Hematopoietic multipotent progenitor cell treated with erythropoietin and hydrocortisone succinate and interleukin-3 and kit ligand, for 8 days (in vitro differentiated cells): Measurements from ENCODE around the gene EIF6.
"Not testable (repeated sequence)": the region's sequence is repeated elsewhere in the genome, so short reads cannot be mapped to it uniquely, and the experiment has no call there.

Experiments used
- DNase-seq: peaks from one replicate; pipeline ENCODE4 v3.0.0-alpha.2; 2015

Gene EIF6

DNA sequence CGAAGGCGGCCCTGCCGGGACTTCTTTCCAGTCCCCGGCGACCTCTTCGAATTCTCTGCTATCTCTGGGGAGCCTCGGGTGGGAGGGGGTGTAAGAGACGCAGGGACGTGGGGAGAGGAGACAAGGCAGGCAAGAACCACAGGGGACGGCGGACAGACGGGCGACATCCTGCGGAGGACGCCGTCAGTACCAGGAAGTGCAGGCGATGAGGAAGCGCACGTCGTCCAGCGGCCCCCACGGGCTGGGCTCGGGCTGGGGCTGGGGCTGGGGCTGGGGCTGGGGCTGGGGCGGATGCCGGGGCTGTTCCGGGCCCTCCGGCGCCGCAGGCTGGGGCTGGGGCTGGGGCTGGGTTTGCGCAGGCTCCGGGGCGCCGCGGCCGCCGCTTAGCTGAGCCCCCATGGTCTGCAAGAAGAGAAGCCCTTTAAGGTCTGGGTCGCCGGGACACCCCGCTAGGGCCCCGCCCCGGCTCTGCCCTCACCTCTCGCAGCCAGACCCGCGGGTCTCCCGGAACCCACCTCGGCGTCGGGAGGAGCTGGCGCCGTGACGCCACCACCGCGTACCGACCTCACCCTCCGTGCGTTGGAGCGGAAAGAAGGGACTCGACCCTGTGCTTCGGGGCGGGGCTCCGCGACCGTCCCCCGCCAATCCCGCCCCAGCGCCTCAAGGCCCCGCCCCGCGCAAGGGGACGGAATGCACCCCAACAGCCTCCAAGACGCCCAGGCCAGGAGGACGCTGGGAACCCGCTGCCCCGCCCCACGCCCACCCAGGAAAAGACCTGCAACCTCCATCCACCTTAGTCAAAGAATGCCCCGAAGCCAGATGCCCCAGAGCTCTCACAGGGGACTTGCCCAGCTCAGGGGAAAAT is 6.8 kb downstream of the EIF6 start, which contains the start of gene MMP24OS:
Gene MMP24OS (minus strand): TSS at position 592 of the 865 bp plus-strand sequence. CDS start 193 bp downstream, at position 399.
- peak; percentile 92 for DNase-seq

DNA sequence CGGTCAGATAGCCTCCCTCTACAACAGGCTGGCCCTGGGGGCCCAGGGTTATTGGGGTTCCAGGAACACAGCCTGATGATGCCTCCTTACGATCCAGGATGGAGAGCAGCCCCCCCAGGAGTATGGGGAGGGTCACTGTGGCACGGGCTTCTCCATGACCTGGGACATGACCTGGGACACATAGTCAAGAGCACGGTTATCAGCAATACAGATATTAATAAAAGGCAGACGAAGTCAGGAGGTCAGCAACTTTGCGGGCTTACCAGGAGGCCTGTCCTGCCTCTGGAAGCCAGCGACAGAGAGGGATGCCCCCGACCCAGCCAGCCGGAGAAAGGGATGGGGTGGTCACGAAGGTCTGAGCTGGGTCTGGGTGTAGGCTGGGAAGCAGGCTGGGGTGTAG is 7.4 kb downstream of the EIF6 start:
- no peak for DNase-seq

DNA sequence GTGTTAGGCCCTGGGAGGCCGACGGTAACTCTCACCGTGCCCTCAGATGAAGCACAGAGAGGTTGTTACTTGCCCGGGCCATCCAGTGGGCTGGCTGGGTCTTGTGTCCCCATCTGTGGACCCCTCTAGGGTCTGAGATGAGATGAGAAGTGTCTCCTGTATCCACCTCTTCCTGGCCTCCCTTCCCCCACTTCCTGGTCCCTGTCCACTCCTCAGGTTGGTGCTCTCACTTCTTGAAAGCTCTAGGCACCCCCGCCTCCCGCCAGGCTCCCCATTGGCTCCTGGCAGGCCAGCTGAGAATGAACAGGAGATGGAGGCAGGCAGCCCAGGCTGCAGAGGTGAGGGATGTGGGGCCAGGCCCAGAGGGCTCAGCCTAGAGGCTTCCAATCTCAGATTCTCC is 8.2 kb downstream of the EIF6 start:
- DNase-seq, result no peak

- no peak for DNase-seq
Measured at GRCh38 chr20:35275741-35276251, 8.8 kb downstream of the EIF6 start.

DNA sequence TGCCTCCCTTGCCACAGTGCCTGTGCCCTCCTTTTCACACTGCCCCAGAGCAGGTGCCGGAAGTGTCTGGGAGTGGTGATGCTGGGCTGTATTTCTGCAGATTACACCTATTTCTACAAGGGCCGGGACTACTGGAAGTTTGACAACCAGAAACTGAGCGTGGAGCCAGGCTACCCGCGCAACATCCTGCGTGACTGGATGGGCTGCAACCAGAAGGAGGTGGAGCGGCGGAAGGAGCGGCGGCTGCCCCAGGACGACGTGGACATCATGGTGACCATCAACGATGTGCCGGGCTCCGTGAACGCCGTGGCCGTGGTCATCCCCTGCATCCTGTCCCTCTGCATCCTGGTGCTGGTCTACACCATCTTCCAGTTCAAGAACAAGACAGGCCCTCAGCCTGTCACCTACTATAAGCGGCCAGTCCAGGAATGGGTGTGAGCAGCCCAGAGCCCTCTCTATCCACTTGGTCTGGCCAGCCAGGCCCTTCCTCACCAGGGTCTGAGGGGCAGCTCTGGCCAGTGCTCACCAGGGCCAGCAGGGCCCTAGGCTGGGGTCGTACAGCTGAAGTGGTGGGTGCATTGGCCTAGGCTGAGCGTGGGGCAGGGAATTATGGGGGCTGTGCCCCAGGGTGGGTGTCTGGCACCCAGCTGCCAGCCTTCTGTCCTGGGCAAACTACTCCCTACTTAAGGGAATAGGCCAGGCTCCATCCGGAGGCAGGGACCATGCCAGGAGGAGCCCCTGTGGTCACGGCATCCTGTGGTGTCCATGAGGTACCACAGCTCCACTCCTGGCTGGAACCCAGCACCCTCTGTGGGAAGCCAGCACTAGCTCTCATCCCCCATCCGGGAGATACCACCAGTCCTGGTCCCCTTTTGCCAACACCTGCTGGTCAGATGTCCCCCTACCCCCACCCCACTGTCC is 10.1 kb downstream of the EIF6 start:
- no peak for DNase-seq

DNA sequence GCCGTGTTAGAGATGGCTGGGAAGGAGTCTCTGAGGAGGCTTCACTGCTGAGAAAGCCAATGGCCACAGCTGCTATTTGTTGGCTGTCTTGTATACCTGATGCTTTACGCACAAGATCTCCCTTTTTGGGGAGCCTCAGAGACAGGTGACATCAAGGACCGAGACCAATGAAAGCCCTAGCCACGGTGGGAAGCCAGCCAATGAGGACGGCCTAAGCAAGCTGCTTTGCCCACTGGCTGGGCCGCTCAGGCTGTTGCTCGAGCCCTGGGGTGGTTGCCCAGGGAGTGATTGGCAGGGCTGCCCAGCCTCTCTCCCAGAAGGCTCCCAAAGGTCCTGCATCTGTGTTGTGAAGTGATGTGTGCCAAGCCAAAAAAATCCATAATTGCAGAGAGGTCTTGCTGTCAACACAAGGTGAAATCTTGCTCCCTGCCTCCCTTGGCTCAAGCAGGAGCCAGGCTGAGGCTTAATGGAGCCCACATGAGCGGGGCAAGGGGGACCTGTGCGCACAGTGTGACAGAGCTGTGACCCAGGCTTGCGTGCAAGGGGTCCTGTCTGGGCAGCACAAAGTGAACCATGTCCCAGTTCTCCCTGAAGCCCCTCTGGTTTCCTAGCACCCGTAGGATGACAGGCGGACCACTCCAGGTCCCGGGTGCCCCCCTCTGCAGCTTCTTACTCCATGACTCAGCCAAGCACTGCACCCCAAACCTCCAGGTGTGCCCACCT is 11.0 kb downstream of the EIF6 start:
- DNase-seq, result no peak

- DNase-seq, result no peak
Measured at GRCh38 chr20:35271904-35272303, 12.7 kb downstream of the EIF6 start.

DNA sequence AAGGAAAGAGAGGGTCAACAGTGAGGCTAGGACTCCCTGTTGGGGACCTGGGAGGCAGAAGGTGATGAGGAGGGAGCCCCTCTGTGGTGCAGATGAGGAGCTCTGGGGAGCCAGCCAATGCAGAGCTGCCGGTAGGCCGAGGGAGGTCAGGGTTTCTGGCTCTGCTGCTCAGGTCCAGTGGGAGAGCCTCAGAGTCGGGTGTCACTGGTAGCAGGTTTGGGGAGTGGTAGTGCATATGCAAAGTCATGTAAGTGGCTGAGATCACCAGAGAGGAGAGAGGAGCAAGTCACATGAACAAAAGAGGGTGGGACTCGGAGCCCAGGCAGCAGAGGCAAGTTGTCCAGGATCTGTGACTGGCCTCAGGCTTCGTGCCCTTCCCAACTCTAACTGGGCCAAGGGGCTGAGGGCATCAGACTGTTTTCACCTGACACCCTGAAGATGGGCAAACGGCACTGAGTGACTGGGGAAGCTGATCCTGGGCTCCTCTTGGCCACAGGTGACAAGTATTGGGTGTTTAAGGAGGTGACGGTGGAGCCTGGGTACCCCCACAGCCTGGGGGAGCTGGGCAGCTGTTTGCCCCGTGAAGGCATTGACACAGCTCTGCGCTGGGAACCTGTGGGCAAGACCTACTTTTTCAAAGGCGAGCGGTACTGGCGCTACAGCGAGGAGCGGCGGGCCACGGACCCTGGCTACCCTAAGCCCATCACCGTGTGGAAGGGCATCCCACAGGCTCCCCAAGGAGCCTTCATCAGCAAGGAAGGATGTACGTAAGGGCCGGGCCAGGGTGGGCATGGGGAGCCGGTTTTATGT is 13.3 kb downstream of the EIF6 start:
- DNase-seq, result no peak

DNA sequence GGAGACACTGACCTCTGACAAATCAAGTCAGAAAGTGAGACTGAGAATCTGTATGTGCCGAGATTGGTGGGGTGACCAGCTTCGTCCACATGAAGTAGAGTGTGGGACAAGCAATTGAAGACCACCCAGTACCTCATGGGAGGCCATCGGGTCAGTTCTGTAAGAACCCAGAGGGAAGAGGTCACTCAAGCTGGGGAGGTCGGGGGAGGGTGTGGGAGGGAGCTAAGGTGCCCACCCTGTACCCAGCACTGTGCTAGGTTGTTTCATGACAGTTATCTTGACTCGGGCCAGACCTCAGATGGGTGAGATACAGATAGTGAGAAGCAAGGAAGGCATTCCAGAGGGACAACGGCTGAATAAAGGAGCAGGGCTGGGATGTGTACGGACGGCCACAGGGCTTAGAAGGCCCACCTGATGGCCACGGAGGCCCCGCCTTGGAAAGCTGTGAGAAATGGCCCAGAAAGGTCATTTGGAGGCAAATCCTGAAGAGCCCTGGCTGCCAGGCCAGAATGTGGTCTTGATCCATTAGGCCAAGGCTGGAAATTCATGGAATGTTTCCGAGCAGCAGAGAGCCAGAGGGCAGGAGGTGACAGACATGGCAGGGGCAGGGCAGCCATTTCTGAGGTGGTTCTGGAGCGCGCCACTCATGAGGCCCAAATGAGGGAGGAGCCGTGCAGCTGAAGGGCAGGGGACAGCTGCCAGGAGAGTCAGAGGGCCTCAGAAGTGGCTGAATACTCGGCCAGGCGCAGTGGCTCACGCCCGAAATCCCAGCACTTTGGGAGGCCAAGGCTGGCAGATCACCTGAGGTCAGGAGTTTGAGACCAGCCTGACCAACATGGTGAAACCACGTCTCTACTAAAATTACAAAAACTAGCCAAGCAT is 14.3 kb downstream of the EIF6 start:
- DNase-seq, result no peak

GRCh38 chr20:35269055-35269781 is 15.4 kb downstream of the EIF6 start:
- peak; percentile 59 for DNase-seq

DNA sequence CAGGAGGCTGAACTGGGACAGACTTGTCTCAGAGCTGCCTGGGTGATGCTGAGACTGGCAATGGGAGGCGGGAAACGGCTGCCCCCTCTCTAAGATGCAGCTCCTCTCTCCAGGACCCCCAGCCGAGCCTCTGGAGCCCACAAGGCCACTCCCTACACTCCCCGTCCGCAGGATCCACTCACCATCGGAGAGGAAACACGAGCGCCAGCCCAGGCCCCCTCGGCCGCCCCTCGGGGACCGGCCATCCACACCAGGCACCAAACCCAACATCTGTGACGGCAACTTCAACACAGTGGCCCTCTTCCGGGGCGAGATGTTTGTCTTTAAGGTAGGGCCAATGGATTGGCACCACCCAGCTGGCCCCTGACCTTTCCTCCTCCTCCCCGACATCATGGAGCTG is 17.5 kb downstream of the EIF6 start:
- DNase-seq, result no peak

DNA sequence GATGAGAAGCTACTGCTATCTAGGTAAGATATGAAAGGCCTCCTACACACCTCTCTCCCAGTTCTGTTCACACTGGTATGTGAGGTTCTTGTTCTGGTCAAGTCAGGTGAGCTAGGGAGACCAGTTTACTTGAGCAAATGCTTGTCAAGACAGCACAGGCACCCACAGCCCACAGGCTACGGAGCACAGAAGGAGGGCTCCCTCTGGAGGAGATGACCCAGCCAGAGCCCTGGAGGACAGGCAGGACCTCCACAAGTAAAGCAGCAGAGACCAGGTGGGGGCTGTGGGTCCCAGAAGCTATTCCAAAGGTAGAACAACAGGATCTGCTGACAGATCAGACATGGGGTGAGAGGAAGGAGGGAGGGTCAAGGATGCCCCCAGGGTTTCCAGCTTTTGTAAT is 19.8 kb downstream of the EIF6 start:
- DNase-seq, result no peak

DNA sequence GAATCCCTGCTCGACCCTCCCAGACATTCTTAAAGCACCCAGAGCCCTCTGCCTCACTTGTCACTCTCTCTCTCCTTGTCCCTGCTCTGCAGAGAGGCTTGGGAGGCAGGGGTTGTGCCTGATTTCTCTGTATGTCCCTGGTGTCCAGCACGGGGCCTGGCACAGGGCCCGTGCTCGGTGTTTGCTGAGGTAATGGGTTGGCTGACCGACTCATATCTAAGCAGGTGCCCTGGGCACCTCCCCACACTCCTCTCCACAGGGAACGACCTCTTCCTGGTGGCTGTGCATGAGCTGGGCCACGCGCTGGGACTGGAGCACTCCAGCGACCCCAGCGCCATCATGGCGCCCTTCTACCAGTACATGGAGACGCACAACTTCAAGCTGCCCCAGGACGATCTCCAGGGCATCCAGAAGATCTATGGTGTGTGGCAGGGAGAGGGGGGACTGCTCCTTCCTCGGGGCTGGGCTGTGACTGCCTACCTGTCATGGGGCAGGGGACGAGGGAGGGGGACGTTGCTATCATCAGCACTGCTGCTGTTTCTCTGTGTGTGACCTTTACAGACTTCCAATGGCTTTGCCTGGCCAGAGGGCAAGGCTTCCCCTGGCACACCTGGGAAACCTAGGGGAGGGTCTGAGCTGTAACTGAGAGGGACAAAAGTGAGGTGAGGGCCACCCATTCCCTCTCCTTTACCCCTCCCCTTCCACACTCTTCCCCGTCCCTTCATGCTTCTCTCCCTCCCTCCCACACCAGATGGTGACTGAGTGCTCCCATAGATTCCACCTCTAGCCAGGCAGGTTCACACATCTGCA is 20.8 kb downstream of the EIF6 start:
- DNase-seq, result no peak

- DNase-seq, result not testable (repeated sequence)
Measured at GRCh38 chr20:35262731-35263531, 21.6 kb downstream of the EIF6 start.

DNA sequence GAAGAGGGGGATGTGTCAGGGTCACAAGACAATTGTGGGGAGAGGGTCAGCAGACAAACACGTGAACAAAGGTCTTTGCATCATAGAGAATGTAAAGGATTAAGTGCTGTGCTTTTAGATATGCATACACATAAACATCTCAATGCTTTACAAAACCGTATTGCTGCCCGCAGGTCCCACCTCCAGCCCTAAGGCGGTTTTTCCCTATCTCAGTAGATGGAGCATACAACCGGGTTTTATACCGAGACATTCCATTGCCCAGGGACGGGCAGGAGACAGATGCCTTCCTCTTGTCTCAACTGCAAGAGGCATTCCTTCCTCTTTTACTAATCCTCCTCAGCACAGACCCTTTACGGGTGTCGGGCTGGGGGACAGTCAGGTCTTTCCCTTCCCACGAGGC is 22.3 kb downstream of the EIF6 start:
- DNase-seq, result not testable (repeated sequence)

DNA sequence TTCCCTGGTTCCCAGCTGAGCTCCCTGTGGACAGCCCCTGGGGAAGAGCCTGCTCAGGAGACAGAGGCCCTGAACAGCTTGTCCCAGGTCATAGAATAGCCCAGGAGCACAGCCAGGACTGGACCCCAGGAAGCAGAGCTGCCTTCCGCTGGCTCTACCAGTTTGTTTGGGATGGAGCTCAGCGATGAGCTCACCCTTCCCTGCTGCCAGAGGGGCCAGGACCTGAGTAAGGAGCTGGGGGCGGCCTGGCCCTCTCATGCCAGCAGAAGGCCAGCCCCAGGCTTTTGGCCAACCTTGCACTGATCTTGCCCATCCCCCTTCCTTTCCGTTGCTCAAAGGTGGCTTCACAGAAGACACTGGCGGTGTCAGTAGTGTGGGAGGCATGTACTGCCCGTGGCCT is 24.1 kb downstream of the EIF6 start:
- no peak for DNase-seq

- peak; percentile 25 for DNase-seq
Measured at GRCh38 chr20:35257175-35257909, 27.2 kb downstream of the EIF6 start.
